Measurements from ENCODE around the gene CTTNBP2. TPM values are rescaled to one million over a fixed set of nuclear protein-coding genes. Genes with fewer than 3 reads are reported as not detected.

CTTNBP2 gene
- total RNA-seq, 2 donors from 2014 or later: 5.2 to 6.5 TPM

- Histone ChIP-seq H3K27ac (ENCODE audit: low read depth, low read length) (no peak overlapping the region), H3K36me3 (ENCODE audit: control insufficient read depth, insufficient read depth, low read length) (no peaks in the 10 kb centered on the region), H3K9ac (ENCODE audit: extremely low read depth, low read length, poor library complexity, severe bottlenecking) (no peak overlapping the region), H3K4me3 (ENCODE audit: low read length) (no peak overlapping the region), H3K27me3 (ENCODE audit: control insufficient read depth, insufficient read depth, low read length, poor library complexity, severe bottlenecking) (no peaks in the 10 kb centered on the region), H3K4me1 (ENCODE audit: control insufficient read depth, insufficient read depth, low read length) (no peaks in the 10 kb centered on the region), H3K9me3 (ENCODE audit: control insufficient read depth, low read length) (no peaks in the 10 kb centered on the region)
- no peaks in the 10 kb centered on the region for H3K9me3 Mint-ChIP-seq
- DNase-seq: no peak
- peaks cover 5% of the 10 kb centered on the region for H3K4me1 Mint-ChIP-seq
- no peak overlapping the region for H3K27ac Mint-ChIP-seq
- no peaks in the 10 kb centered on the region for H3K27me3 Mint-ChIP-seq (ENCODE audit: insufficient read depth)
- no peak overlapping the region for H3K4me3 Mint-ChIP-seq
- no CpG with 5 or more reads among the region's 1 CpG for WGBS, 2 experiments (ENCODE audit: insufficient coverage in 1 of 2, insufficient read length in 1 of 2)
- TF ChIP-seq, protein P1, sequence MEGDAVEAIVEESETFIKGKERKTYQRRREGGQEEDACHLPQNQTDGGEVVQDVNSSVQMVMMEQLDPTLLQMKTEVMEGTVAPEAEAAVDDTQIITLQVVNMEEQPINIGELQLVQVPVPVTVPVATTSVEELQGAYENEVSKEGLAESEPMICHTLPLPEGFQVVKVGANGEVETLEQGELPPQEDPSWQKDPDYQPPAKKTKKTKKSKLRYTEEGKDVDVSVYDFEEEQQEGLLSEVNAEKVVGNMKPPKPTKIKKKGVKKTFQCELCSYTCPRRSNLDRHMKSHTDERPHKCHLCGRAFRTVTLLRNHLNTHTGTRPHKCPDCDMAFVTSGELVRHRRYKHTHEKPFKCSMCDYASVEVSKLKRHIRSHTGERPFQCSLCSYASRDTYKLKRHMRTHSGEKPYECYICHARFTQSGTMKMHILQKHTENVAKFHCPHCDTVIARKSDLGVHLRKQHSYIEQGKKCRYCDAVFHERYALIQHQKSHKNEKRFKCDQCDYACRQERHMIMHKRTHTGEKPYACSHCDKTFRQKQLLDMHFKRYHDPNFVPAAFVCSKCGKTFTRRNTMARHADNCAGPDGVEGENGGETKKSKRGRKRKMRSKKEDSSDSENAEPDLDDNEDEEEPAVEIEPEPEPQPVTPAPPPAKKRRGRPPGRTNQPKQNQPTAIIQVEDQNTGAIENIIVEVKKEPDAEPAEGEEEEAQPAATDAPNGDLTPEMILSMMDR (conservative IDR thresholded peaks at IDR 0.05): no peak
- no peaks in the 10 kb centered on the region for H3K36me3 Mint-ChIP-seq (ENCODE audit: low read depth)
Observed at GRCh38 chr7:117774943-117775342, 98.3 kb downstream of the CTTNBP2 start.

DNA sequence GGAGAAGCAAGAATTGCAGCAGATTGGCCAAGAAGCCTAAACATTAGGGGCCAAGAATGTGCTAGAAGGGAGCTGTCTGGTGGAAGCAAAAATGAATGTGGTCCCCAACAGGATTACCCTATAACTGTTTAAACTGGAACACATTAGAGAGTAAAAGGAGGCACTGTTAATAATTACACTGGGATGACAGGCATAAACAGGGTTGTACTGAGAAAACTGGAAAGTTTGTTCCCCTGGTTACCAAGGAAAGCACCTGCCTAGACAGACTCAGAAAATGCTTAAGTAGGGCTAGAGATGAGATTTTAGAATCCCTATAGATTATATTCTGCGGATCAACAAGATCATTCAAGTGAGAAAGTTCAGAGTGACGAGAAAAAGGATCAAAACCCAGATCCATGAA, 100.8 kb downstream of the CTTNBP2 start:
- H3K27me3 Mint-ChIP-seq (ENCODE audit: insufficient read depth): no peaks in the 10 kb centered on the region
- WGBS, 2 experiments (ENCODE audit: insufficient coverage in 1 of 2, insufficient read length in 1 of 2): 89 to 94% methylated on average over 1 to 2 of the region's 2 CpGs
- Histone ChIP-seq H3K9me3 (ENCODE audit: control insufficient read depth, low read length) (no peaks in the 10 kb centered on the region), H3K9ac (ENCODE audit: extremely low read depth, low read length, poor library complexity, severe bottlenecking) (no peak overlapping the region), H3K4me1 (ENCODE audit: control insufficient read depth, insufficient read depth, low read length) (no peaks in the 10 kb centered on the region), H3K27ac (ENCODE audit: low read depth, low read length) (no peak overlapping the region), H3K27me3 (ENCODE audit: control insufficient read depth, insufficient read depth, low read length, poor library complexity, severe bottlenecking) (no peaks in the 10 kb centered on the region), H3K4me3 (ENCODE audit: low read length) (no peak overlapping the region), H3K36me3 (ENCODE audit: control insufficient read depth, insufficient read depth, low read length) (no peaks in the 10 kb centered on the region)
- no peak overlapping the region for H3K4me3 Mint-ChIP-seq
- TF ChIP-seq, protein P1 (conservative IDR thresholded peaks at IDR 0.05): no peak
- no peaks in the 10 kb centered on the region for H3K36me3 Mint-ChIP-seq (ENCODE audit: low read depth)
- peaks cover 5% of the 10 kb centered on the region for H3K4me1 Mint-ChIP-seq
- H3K27ac Mint-ChIP-seq: no peak overlapping the region
- DNase-seq: no peak
- no peaks in the 10 kb centered on the region for H3K9me3 Mint-ChIP-seq

DNA sequence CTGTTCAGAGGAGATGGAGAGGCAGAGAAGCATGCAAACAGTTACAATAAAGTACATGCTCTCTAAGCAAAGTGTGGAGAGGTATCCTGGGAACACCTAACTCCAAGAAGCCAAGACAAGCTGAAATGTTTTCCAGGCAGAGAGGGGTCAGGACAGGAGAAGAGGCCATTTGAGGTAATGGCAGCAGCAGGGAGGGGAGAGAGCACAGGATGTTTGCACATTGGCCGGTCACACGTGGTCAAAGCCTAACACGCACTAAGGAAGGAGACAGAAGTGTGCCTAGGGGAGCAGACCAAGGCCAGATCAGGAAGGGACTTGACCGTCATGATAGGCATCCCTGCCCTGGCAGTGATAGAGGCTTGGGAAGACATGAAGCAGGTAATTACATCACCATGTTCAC, 101.5 kb downstream of the CTTNBP2 start:
- TF ChIP-seq, protein P1 (conservative IDR thresholded peaks at IDR 0.05): no peak
- WGBS, 2 experiments (ENCODE audit: insufficient coverage in 1 of 2, insufficient read length in 1 of 2): 93 to 95% methylated on average over 3 to 4 of the region's 4 CpGs
- Mint-ChIP-seq H3K9me3 (no peaks in the 10 kb centered on the region), H3K27me3 (ENCODE audit: insufficient read depth) (no peaks in the 10 kb centered on the region), H3K4me3 (no peak overlapping the region), H3K27ac (no peak overlapping the region), H3K36me3 (ENCODE audit: low read depth) (no peaks in the 10 kb centered on the region), H3K4me1 (peaks cover 5% of the 10 kb centered on the region)
- no peak for DNase-seq
- no peaks in the 10 kb centered on the region for H3K4me1 ChIP-seq (ENCODE audit: control insufficient read depth, insufficient read depth, low read length)
- no peak overlapping the region for H3K27ac ChIP-seq (ENCODE audit: low read depth, low read length)
- no peaks in the 10 kb centered on the region for H3K36me3 ChIP-seq (ENCODE audit: control insufficient read depth, insufficient read depth, low read length)
- H3K27me3 ChIP-seq (ENCODE audit: control insufficient read depth, insufficient read depth, low read length, poor library complexity, severe bottlenecking): no peaks in the 10 kb centered on the region
- H3K4me3 ChIP-seq (ENCODE audit: low read length): no peak overlapping the region
- H3K9me3 ChIP-seq (ENCODE audit: control insufficient read depth, low read length): no peaks in the 10 kb centered on the region
- no peak overlapping the region for H3K9ac ChIP-seq (ENCODE audit: extremely low read depth, low read length, poor library complexity, severe bottlenecking)
